ENCODE data around the gene MTARC1.

Gene MTARC1

GRCh38 chr1:220768126-220768601 is 18.5 kb upstream of the MTARC1 start:
- no peak overlapping the region for H3K9ac ChIP-seq
- H3K27ac ChIP-seq = peak overlapping the region; percentile 49
- H3K27me3 ChIP-seq (ENCODE audit: control insufficient read depth, insufficient read depth, low read length) = no peaks in the 10 kb centered on the region
- peaks cover under 1% of the 10 kb centered on the region for H3K79me2 ChIP-seq
- no peaks in the 10 kb centered on the region for H3K36me3 ChIP-seq (ENCODE audit: control insufficient read depth, insufficient read depth, low read length)
- no peak overlapping the region for H3K4me3 ChIP-seq (ENCODE audit: low read depth, low read length)
- H3K4me2 ChIP-seq (ENCODE audit: low read length) = no peak overlapping the region
- peaks cover 18% of the 10 kb centered on the region for H3K4me1 ChIP-seq
- H2AFZ ChIP-seq = no peak overlapping the region
- no peaks in the 10 kb centered on the region for H3K9me3 ChIP-seq (ENCODE audit: control insufficient read depth, low read length)
- no peak for TF ChIP-seq CTCF (IDR thresholded peaks at IDR 0.05)

DNA sequence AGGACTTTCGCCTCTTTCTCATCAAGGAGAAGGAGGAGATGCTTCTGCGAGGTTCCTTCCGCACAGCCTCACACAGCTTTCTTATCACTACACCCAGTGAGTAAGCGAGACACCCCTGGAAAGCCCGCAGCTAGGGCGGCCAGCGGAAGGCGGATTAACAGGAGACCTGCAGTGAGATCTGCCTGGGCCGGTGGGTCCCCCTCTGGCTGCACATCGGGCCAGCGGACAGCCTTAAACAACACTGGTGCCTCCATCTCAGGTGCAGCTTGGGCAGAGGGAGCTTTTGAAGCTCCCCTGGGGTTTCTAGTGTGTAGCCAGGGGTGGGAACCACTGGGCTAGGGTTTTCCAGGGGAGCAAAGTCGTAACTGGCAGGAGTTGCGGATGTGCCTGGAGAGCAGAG is 17.5 kb upstream of the MTARC1 start:
- Histone ChIP-seq H3K27me3 (ENCODE audit: control insufficient read depth, insufficient read depth, low read length) (no peaks in the 10 kb centered on the region), H3K9ac (no peak overlapping the region), H3K4me1 (peaks cover 12% of the 10 kb centered on the region), H3K36me3 (ENCODE audit: control insufficient read depth, insufficient read depth, low read length) (no peaks in the 10 kb centered on the region), H3K9me3 (ENCODE audit: control insufficient read depth, low read length) (no peaks in the 10 kb centered on the region), H3K27ac (peak overlapping the region; percentile 49), H3K79me2 (peaks cover 2% of the 10 kb centered on the region), H2AFZ (no peak overlapping the region), H3K4me2 (ENCODE audit: low read length) (no peak overlapping the region), H3K4me3 (ENCODE audit: low read depth, low read length) (no peak overlapping the region)
- TF ChIP-seq CTCF (IDR thresholded peaks at IDR 0.05) = no peak

DNA sequence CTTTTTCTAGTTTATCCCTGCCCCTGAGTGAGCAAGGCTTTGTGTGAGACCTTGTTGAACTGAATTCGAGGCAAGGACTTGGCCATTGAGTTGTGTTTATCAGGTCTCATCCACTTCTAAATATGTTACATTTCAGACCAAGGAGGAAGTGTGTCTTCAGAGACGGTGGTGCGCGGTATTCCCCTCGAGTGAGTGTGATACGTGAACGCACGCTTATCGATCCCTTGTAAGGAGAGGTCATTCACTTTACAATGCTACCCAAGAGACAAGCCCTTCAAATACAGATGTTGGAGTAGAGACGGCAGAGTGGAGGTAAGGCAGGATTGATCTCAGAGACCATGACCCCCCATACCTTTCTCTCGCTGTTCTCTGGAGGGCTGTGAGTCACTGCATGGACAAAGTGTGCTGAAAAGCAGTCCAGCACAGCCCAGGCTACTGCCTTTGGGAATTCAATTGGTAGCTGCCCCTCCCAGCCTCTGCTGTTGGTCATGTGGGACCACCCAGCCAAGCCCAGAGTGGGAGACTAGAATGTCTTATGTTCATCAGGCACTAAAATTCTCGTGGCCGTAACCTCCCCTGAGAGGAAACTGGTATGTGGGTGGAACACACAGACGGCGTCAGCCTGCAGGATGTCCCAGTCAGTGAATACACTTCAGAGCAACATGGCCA is 16.3 kb upstream of the MTARC1 start:
- Histone ChIP-seq H3K9me3 (ENCODE audit: control insufficient read depth, low read length) (no peaks in the 10 kb centered on the region), H3K4me3 (ENCODE audit: low read depth, low read length) (no peak overlapping the region), H3K79me2 (peaks cover 2% of the 10 kb centered on the region), H3K9ac (no peak overlapping the region), H3K4me2 (ENCODE audit: low read length) (no peak overlapping the region), H3K27me3 (ENCODE audit: control insufficient read depth, insufficient read depth, low read length) (no peaks in the 10 kb centered on the region), H3K4me1 (peaks cover 9% of the 10 kb centered on the region), H3K27ac (peak overlapping the region; percentile 24), H3K36me3 (ENCODE audit: control insufficient read depth, insufficient read depth, low read length) (no peaks in the 10 kb centered on the region), H2AFZ (no peak overlapping the region)
- no peak for TF ChIP-seq CTCF (IDR thresholded peaks at IDR 0.05)

DNA sequence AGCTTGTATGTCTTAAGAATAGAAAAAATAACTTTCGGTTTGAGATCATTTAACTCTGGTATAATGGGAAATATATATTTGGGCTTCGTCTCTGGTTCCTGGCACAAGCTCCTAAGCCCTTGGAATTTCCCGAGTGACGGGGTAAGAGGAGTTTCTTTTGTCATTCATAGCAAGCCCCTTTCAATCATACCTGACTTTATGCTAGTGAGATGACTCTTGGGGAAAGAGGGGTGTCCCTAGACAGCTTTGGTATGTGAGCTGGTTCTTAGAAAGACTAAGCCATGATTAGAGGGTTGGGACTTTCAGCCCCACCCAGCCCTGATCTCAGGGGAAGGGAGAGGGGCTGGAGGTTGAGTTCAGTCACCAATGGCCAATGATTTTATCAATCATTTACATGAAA is 13.9 kb upstream of the MTARC1 start:
- TF ChIP-seq CTCF (IDR thresholded peaks at IDR 0.05) = no peak
- Histone ChIP-seq H3K36me3 (ENCODE audit: control insufficient read depth, insufficient read depth, low read length) (no peaks in the 10 kb centered on the region), H3K4me2 (ENCODE audit: low read length) (no peak overlapping the region), H3K4me1 (peaks cover 6% of the 10 kb centered on the region), H3K27ac (no peak overlapping the region), H3K27me3 (ENCODE audit: control insufficient read depth, insufficient read depth, low read length) (no peaks in the 10 kb centered on the region), H3K4me3 (ENCODE audit: low read depth, low read length) (no peak overlapping the region), H3K9me3 (ENCODE audit: control insufficient read depth, low read length) (no peaks in the 10 kb centered on the region), H2AFZ (no peak overlapping the region), H3K9ac (no peak overlapping the region), H3K79me2 (peaks cover 5% of the 10 kb centered on the region)
